Measurements from ENCODE around the gene CLGN. TPM values are rescaled to one million over a fixed set of nuclear protein-coding genes. Genes with fewer than 3 reads are reported as not detected.

CLGN gene
- total RNA-seq, 4 donors from 2014 or later: 0.70 to 3.8 (median 1.9) TPM

- TF ChIP-seq POLR2A (IDR thresholded peaks at IDR 0.05): no peak
- TF ChIP-seq, protein P1, sequence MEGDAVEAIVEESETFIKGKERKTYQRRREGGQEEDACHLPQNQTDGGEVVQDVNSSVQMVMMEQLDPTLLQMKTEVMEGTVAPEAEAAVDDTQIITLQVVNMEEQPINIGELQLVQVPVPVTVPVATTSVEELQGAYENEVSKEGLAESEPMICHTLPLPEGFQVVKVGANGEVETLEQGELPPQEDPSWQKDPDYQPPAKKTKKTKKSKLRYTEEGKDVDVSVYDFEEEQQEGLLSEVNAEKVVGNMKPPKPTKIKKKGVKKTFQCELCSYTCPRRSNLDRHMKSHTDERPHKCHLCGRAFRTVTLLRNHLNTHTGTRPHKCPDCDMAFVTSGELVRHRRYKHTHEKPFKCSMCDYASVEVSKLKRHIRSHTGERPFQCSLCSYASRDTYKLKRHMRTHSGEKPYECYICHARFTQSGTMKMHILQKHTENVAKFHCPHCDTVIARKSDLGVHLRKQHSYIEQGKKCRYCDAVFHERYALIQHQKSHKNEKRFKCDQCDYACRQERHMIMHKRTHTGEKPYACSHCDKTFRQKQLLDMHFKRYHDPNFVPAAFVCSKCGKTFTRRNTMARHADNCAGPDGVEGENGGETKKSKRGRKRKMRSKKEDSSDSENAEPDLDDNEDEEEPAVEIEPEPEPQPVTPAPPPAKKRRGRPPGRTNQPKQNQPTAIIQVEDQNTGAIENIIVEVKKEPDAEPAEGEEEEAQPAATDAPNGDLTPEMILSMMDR (IDR thresholded peaks at IDR 0.05): no peak
- DNase-seq: no peak
- no peaks in the 10 kb centered on the region for H3K36me3 ChIP-seq
- WGBS, 2 donors: 0% methylated on average over 1 of the region's 1 CpG
- no peak overlapping the region for H3K27ac ChIP-seq
- no peaks in the 10 kb centered on the region for H3K9me3 ChIP-seq
- intact Hi-C loops (cut with DNase I): loop anchor here (10.0 kb wide), 1 partner anchor 247 kb away; no protein-coding TSS in a partner anchor
- peaks cover 0 to 9% (median 0%) of the 10 kb centered on the region in 4 donors for H3K27me3 ChIP-seq
- H3K4me3 ChIP-seq: no peak overlapping the region
- H3K4me1 ChIP-seq: no peaks in the 10 kb centered on the region
These were observed 69.2 kb downstream of the CLGN start for GRCh38 chr4:140358281-140358680.

DNA sequence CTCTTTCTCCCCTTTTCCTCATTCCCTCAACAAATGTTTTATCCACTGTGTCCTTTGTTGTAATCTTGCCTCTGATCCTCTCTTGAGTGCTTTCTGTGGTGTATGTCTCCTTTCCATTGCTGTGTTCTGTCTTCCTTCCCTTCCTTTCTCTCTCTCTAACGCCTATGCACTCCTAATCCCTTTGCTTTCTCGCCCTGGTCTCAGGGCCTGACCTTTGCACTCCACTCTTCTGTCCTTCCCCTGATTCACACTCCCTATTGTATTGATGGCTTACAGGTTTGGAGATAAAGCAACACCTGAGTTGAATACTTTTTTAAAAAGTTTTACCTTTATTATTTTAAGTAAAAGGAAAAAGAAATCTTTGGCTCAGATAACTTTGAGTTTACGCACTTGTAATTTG, 69.6 kb downstream of the CLGN start:
- H3K27ac ChIP-seq: no peak overlapping the region
- intact Hi-C loops (cut with DNase I): loop anchor here (10.0 kb wide), 1 partner anchor 247 kb away; no protein-coding TSS in a partner anchor
- no peaks in the 10 kb centered on the region for H3K36me3 ChIP-seq
- no peak for TF ChIP-seq POLR2A (IDR thresholded peaks at IDR 0.05)
- TF ChIP-seq, protein P1 (IDR thresholded peaks at IDR 0.05): no peak
- peaks cover 0 to 9% (median 0%) of the 10 kb centered on the region in 4 donors for H3K27me3 ChIP-seq
- DNase-seq: no peak
- WGBS, 2 donors: 69 to 75% methylated on average over 3 of the region's 3 CpGs
- no peak overlapping the region for H3K4me3 ChIP-seq
- no peaks in the 10 kb centered on the region for H3K9me3 ChIP-seq
- no peaks in the 10 kb centered on the region for H3K4me1 ChIP-seq

DNA sequence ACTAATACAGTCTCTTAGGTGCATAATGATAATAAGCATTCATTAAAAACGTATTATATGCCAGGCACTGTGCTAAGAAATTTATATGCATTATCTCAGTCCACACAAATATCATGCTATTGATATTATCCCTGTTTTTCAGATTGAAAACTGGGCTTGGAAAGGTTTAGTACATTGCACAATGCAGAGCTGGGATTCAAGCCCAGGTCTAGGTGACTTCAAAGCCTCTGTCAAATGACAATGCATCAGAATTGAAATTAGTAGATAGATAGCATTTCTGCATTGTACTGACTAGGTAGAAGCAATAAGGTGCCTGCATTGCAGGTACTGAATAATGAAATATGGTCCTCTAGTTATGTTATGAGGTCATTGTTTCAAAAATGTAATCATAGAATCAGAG, 72.2 kb downstream of the CLGN start:
- no peak for TF ChIP-seq POLR2A (IDR thresholded peaks at IDR 0.05)
- TF ChIP-seq, protein P1 (IDR thresholded peaks at IDR 0.05): no peak
- no peak for DNase-seq
- Histone ChIP-seq H3K27me3 (peaks cover 0 to 9% (median 0%) of the 10 kb centered on the region in 4 donors), H3K9me3 (no peaks in the 10 kb centered on the region), H3K4me3 (no peak overlapping the region), H3K36me3 (no peaks in the 10 kb centered on the region), H3K27ac (no peak overlapping the region), H3K4me1 (no peaks in the 10 kb centered on the region)
- intact Hi-C loops (cut with DNase I): loop anchor here (10.0 kb wide), 1 partner anchor 250 kb away; no protein-coding TSS in a partner anchor
- 56 to 66% methylated on average over 1 of the region's 1 CpG for WGBS, 2 donors

- intact Hi-C loops (cut with DNase I): loop anchor here (10.0 kb wide), 1 partner anchor 251 kb away; no protein-coding TSS in a partner anchor
- DNase-seq: no peak
These were observed 73.7 kb downstream of the CLGN start for GRCh38 chr4:140353786-140354185.

More at GRCh38 chr4:140353786-140354185, 73.7 kb downstream of the CLGN start:
- no peaks in the 10 kb centered on the region for H3K36me3 ChIP-seq
- no peak overlapping the region for H3K27ac ChIP-seq
- no peak overlapping the region for H3K4me3 ChIP-seq
- TF ChIP-seq POLR2A (IDR thresholded peaks at IDR 0.05): no peak
- TF ChIP-seq, protein P1 (IDR thresholded peaks at IDR 0.05): no peak
- no peaks in the 10 kb centered on the region for H3K4me1 ChIP-seq
- no peaks in the 10 kb centered on the region for H3K9me3 ChIP-seq
- H3K27me3 ChIP-seq: peaks cover 0 to 4% (median 0%) of the 10 kb centered on the region in 4 donors
- 56 to 67% methylated on average over 6 of the region's 6 CpGs for WGBS, 2 donors
